ENCODE data around the gene UBE2E2.

Gene UBE2E2

GRCh38 chr3:23396746-23397145, 193.6 kb downstream of the UBE2E2 start:
- DNase-seq = no peak

- DNase-seq = no peak
These were observed 196.1 kb downstream of the UBE2E2 start for GRCh38 chr3:23399221-23399620.

DNA sequence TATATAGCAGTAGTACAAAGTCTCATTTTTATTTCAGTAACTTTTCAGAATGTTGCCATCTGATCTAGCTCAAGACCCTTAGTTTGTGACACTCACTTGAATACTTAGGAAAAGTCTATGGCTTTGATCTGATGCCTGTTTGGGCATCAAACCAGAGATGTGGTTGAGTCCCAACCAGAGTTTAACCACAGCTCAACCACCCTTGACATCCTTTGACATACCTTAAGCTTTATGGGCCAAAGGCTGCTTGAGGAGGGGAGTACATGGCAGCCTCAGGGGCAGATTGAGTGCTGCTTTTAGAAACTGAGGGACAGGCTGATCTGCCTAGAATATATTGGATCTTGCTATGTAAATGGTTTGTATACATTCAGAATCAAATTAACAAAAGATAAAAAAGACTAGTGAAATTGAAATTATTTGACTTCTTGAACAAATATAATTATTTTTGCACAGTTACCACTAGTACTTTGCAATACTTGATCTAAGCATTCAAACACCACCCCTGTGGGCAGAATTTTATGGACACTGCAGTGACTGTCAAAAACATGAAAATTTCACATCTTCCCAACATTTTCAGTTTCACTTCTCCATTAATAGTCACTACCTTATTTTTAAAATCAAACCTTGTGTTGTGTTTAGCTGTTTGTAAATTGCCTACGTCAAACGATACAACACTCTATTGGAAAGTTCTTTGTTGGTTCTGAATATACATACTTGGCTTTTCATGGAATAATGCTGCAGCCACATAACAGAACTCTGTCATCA, 199.8 kb downstream of the UBE2E2 start:
- DNase-seq = no peak

- no peak for DNase-seq
These were observed 201.1 kb downstream of the UBE2E2 start for GRCh38 chr3:23404246-23404645.

- DNase-seq = no peak
These were observed 202.0 kb downstream of the UBE2E2 start for GRCh38 chr3:23405081-23405480.

GRCh38 chr3:23406601-23407000, 203.5 kb downstream of the UBE2E2 start:
- DNase-seq = no peak

DNA sequence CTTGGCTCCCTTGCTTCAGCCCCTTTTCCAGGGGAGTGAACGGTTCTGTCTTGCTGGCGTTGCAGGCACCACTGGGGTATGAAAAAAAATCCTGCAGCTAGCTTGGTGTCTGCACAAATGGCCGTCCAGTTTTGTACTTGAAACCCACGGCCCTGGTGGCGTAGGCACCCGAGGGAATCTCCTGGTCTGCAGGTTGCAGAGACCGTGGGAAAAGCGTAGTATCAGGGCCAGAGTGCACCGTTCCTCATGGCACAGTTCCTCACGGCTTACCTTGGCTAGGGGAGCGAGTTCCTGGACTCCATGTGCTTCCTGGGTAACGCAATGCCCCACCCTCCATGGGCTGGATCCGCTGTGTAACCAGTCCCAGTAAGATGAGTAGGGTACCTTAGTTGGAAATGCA, 214.9 kb downstream of the UBE2E2 start:
- DNase-seq = no peak

DNA sequence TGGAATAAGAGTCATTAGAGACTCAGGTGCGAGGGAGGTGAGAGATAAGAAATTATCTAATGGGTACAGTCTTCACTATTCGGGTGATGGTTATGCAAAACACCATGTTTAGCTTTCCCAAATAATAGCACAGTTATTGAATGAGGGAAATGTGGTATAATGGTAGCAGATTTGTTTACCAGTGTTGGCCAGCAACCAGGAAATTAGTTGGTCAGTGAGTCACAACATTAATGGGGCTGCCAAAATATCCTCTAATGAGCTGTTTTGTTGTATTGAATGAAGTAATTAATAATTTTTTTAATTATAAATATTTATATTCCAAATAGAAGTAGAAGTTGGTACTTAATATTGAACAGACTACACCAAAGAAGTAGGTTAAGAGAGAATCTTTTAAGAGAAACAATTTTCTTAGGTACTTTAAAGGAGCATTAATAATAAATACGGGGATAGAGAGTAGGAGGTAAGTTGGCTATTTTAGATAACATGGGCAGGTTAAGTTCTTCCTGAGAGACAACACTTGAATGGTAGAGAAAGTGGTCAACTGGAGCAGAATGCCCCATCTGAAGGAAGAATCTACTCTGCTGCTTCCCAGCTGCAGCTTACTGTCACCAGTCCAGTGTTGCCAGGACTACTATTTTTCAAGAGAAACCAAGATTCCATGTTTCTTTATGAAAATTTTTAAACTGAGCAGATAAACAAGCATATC, 218.8 kb downstream of the UBE2E2 start:
- no peak for DNase-seq

- no peak for DNase-seq
These were observed 219.4 kb downstream of the UBE2E2 start for GRCh38 chr3:23422517-23422851.

DNA sequence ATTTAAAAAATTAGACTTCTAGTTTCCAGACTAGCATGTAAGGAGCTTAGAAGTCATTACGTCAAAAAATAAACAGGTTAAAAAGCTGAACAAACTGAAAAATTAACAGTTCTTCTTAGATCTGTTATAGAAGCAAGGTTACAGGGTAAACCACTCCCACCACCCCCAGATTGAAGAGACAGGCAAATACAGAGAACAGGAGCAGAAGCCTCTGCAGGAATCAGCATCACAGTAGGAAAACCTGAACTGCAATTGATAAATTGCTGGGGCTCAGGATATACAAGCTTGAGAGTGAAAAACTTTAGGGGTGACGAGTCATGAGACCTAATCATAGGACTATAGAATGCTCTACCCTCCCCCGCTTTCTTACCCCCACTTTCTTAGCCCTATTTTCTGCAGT, 222.3 kb downstream of the UBE2E2 start:
- no peak for DNase-seq

- no peak for DNase-seq
These were observed 227.8 kb downstream of the UBE2E2 start for GRCh38 chr3:23430781-23431398.

GRCh38 chr3:23431764-23432163, 228.6 kb downstream of the UBE2E2 start:
- no peak for DNase-seq

- no peak for DNase-seq
These were observed 232.2 kb downstream of the UBE2E2 start for GRCh38 chr3:23435318-23435717.

GRCh38 chr3:23435904-23436303, 232.8 kb downstream of the UBE2E2 start:
- DNase-seq = no peak

DNA sequence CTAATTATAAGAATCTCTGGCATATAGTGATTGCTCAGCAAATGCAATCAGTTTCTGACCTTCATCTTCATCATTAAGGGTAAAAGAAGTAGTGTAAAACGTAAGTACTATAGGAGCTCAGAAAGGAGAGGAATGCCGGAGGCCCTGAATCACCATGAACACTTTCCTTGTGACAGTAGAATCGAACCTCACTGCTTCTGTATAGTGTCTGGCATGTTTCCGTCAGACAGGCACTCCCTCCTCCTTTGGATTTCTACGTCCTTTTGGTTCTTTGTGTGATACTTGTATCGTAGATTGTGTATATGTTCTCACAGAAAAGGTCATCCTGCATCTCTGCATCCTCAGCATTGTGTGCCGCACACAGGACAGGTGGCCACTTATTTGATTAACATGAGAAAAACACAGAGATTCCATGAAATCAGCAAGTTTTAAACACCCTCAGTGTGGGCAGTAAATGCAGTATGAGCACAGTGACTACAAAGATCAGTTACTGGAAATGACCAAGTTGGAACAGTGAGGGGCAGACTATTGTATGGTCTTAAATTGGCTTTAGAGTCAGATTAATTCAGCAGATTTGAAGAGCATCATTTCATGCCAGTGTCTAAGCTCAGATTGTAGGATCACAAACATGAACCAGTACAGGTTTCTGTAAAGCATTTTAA, 234.5 kb downstream of the UBE2E2 start:
- DNase-seq = no peak

GRCh38 chr3:23438657-23439056, 235.5 kb downstream of the UBE2E2 start:
- no peak for DNase-seq

DNA sequence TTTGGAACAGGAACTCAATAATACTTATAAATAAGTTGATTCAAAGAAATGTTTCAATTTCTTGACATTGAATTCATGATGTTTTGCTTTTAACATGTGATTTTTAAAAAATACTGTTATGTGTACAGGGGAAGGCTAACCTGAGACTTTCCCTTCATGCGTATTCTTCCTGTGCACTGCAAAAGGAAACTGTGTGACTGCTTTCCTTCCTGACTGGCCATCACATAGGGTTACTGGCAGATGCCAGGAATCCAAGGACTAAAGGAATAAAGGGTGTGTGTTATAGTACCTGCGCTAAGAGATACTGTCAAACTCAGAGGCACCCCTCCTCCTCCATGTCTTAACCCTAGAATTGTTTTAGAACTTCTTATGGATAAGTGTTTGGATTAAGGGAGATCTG, 236.0 kb downstream of the UBE2E2 start:
- no peak for DNase-seq

DNA sequence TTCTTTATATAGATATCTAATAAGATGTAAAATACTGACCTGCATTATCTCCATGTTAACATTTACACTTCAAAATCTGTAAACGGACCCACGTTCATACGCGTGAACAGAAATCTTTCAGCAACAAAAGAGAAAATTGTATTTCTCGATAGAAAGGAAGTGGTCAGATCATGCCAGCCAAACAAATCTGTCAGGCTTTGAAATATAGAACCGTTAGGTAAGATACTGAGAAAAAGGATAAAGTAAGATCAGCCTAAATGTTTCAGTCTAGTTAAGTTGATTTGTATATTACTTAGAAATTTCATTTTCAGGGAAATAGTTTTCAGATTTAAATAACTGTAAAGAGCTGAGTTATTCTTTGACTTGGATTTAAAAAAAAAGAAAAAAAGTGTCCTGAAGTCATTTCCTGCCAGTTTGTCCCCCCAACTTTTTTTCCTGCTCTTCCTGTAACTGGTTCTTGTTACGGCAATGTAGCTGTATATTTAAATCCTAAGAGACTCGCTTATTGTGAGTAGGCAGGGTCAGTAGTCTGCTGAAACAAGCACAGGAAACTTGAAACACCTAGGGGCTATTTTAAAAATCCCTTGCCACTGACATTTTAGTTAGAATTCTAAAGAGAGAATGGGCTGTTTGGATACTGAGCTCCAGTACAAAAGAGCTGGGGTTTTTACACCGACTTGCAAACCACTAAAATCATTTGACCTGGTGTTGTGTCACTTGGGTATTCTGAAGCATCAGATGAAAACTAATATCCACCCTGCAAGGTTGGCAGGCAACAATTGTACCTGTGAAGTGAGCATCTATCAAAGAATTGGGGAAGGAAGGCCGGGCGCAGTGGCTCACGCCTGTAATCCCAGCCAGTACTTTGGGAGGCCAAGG, 237.5 kb downstream of the UBE2E2 start:
- DNase-seq = no peak

- DNase-seq = peak; percentile 4
These were observed 239.7 kb downstream of the UBE2E2 start for GRCh38 chr3:23442598-23443383.

DNA sequence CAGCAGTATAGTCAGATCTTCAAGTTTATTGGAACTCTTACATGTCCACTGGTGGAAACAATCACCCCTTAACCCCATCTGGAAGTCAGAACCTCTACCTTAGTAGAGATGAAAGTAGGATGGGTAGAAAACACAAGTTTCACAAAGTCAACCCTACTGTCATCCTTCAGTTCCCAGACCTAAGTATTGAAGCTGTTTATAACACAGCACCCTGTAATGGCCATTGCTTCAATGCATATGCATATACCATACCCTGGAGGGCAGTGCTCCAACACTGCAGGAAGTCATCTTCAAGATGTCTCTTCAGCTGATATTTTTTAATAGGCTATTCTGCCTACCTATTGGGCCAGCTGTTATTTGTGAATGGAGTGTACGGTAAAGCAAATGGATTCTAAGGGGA, 241.3 kb downstream of the UBE2E2 start:
- DNase-seq = no peak

DNA sequence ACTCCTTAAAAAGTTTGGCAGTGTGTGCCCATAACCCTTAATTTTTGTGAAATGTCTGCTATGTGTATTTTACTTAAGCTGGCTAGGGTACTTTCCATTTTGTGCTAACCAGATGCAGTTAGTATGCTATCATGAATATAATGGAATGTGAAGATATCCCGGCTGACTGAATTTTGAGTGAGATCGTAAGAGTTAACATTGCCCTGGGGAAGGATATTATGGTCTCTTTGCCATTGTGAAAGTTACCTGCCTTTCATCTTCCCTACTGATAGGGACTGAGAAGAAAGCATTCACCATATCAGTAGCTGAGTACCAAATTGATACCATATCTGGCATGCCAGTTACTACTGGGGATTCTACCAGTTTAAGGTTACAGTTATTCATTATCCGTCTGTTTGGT, 243.2 kb downstream of the UBE2E2 start:
- no peak for DNase-seq

- DNase-seq = no peak
These were observed 245.9 kb downstream of the UBE2E2 start for GRCh38 chr3:23448998-23449537.
